HT-29 (cell line): ENCODE data around the gene GAREM1. TPM values are rescaled to one million over a fixed set of nuclear protein-coding genes. Genes with fewer than 3 reads are reported as not detected.
"Not testable (repeated sequence)": the region's sequence is repeated elsewhere in the genome, so short reads cannot be mapped to it uniquely, and the experiment has no call there.

Experiments used
- DNase-seq: peaks from one replicate; pipeline ENCODE4 v3.0.0-alpha.2; 2015; ENCODE audit warnings: low spot score
- small RNA-seq: library from RNA; depleted of rRNA; stranded (forward); fragments of <200 nt; gene quantifications from one replicate; pipeline ENCODE3, GENCODE V24; 2014
- total RNA-seq: library from RNA; depleted of rRNA; stranded (reverse); fragments of >200 nt; shearing (Covaris generic); gene quantifications from 2 replicates; pipeline ENCODE4 v1.2.3, GENCODE V29; 2014

The GAREM1 gene
- total RNA-seq, 1 experiment from 2014 or later, result 5.0 TPM

DNA sequence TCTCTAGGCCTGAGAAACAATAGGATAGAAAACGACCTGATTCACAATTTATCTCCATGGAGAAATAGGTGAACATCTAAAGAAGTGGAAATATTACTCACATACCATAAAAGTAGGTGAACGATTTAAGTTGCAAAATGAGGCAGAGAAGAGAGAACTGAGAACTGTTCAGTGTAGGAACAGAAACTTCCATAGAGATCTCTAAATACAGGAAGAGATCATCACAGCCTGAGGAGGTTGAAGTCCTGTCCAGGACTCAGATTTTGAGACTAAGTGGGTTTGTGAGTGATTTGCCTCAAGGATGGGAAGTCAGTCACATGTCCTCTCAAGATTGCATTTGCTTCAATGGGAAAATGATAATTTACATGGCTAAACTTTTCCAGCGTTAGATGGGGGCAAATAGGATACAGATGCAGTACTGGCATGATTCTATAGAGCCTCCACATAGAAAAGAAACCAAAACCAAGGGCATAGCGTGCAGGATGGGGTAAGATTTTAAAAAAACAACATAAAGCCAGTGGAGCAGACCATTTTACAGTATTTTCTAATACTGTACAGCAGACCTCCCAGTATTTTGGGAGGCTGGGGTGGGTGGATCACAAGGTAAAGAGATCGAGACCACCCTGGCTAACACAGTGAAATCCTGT is 212.0 kb downstream of the GAREM1 start:
- no peak for DNase-seq

DNA sequence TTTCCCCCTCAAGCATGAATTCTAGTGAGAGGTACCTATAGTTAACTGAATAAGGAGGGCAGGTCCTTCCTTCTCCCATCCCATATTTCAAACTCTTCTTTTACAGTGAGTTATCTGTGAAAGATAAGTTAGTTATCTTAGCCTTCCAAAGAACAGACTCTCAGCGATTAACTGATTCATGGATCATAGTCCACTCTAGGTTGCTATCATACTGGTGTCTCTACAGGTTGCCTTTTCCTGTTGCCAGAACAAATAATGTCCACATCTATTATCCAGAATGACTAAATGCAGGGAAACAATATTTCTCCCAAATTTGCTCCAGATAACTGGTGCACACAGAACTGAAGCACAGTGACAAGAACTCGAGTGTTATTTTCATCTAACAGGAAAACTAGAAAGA is 212.5 kb downstream of the GAREM1 start:
- no peak for DNase-seq

GRCh38 chr18:32257084-32257785 is 213.4 kb downstream of the GAREM1 start:
- no peak for DNase-seq

GRCh38 chr18:32255570-32255969 is 215.1 kb downstream of the GAREM1 start:
- DNase-seq, result no peak

DNA sequence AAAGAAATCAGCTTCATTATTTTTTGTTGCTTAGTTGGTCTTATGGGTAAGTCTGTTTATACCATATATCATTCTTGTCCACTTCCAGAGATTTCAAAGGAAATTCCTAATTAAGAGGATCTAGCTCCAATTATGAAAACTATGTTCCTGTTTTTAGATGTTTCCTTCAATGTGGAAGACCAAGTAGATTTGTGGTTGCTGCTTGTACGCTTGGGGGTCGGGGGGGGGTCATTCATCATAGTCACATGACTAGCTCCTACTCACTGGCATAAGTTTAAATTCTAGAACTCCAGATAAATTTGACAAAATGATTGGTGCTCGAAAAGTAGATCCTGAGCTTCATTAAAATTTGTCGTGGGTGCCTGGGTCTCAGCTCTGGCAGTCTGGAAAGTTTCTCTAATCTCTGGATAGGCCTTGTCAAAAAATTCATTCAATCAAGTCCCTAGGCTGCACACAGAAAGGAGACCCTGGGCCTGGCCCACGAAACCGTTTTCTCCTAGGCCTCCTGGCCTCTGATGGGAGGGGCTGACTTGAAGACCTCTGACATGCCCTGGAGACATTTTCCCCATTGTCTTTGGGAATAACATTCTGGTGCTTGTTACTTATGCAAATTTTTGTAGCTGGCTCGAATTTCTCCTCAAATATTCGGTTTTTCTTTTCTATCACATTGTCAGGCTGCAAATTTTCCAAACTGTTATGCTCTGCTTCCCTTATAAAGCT is 218.4 kb downstream of the GAREM1 start:
- DNase-seq, result no peak

DNA sequence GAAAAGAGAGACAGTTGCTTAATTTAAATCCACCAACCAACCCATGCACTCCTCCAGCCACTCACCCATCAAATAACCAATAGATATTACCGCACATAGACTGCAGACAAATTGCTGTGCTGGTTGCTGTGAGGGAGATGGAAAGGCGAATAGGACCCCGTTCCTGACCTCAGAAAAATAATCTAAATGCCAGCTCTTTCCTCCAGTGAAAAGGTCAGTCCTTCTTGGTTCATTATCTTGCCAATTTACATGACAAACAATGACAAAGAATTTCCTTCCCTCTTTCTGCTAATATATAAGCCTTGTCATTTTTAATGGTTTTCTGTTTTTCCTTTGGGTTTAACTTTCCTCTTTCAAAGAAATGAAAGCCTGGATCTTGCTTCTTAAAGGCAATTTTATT is 219.2 kb downstream of the GAREM1 start:
- no peak for DNase-seq

DNA sequence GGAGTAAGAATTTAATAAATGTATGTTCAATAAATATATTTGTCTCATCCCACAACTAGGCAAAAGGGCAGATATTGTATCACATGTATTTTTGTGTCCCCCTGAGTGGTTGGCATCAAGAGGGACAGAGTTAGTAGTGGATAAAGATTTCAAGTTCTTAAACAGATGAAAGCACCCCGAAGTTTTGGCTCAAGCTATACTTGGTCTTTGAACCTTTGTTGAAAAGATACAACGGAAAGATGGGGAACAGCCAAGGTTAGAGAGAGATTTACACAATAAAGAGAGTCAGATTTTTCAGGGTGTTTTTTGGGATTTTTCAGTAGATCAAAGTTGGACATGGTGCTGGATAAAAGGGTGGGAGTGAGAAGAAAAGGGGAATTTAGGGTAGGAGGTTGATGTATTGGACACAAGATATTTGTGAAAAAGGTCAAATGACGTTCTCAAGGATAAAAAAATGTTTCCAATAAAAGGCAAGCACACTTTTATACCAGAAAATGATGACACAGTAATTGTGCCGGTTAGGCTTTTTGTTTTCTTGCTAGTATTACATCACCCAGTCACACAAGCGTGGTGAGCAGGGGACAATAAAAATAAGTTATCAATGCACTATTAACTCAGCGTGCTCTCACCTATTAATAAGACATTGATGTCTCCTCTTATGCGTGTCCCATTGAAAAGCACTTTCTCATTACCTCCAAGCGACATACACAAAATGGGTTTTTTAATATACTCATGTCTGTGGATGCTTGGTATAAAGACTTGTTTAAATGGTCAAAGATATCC is 221.3 kb downstream of the GAREM1 start:
- DNase-seq, result no peak

DNA sequence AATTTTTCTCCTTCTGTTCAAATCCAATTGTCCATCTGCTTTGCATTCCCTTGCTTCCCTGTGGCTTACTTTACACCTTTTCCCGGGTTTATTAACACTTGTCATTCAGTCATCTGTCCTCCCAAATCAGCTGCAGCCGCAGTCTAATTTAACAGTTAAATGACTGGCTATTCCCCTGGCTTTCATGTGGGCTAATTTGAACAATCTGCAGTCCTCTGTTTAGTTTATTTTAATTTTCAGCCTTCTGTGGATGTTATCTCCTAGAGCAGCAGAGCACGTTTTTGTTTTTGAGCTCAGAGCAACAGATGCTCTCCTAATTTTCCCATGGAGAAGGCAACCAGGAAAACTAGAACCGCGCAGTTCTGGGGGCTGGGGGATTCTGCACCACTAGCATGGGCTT is 225.8 kb downstream of the GAREM1 start:
- no peak for DNase-seq

DNA sequence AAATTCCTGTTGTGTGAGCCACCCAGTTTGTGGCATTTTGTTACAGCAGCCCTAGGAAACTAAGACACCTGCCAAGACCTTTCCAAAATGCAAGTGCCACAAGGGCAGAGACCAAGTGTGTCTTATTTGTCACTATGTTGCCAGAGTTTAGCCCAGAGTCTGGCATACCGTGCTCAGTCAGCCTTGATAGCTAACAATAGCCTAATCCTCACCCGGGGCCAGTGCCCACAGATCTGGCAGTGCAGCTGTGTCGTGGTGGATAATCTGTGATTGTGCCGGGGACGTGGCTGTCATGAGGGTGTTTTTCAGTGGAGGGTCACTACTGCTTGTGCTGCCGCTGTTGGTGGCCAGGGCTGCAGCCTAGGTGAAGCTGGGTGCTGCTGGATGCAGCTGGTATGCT is 227.3 kb downstream of the GAREM1 start:
- no peak for DNase-seq

DNA sequence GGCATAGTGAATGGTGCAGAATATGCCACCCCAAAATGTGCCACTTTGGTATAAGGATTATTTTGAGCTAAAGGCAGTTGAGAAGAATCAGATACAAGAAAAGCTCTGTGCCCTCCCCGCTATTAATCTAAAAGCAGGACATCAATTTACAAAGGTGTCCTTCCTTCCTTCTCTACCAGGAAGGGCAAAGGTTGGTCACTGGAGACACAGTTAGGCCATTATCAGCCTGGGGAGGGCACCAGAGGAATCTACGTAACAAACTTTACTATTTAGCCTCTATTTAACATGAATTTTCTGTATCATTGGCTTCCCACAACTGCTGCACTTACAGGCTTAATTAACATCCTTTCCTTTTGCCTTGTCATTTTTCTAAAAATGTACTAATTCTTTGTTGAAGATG is 228.3 kb downstream of the GAREM1 start:
- no peak for DNase-seq

DNA sequence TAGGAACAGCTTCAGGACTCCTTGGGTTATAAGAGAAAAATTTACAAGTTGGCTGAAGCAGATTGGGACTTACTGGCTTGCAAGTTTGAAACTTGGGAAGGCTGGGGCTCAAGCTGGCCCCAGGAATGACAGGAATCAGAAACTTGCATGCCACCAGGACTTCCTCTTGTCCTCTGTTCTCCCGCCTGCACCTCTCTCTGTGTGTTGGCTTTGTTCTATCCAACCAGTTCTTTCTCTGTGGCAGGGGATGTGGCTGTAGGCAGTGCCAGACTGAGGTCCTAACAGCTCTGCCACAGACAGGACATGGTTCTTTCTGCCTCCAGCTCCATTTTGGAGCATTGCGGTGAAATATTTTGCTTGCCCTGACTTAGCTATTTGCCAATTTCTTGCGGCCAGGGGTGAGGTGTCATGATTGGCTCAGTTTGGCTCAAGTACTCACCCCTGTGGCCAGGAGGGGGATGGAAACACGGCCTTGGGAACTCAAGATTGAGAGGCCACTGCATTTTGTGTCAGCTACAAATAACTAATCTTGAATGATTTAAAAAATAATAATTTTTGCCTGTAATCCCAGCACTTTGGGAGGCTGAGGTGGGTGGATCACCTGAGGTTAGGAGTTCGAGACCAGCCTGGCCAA is 231.9 kb downstream of the GAREM1 start:
- no peak for DNase-seq

- DNase-seq, result no peak
Observed at GRCh38 chr18:32237049-32237448, 233.6 kb downstream of the GAREM1 start.

DNA sequence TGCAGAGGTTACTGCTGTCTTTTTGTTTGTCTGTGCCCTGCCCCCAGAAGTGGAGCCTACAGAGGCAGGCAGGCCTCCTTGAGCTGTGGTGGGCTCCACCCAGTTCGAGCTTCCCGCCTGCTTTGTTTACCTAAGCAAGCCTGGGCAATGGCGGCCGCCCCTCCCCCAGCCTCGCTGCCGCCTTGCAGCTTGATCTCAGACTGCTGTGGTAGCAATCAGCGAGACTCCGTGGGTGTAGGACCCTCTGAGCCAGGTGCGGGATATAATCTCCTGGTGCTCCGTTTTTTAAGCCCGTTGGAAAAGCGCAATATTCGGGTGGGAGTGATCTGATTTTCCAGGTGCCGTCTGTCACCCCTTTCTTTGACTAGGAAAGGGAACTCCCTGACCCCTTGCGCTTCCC is 237.3 kb downstream of the GAREM1 start:
- not testable (repeated sequence) for DNase-seq

GRCh38 chr18:32219431-32220018 is 251.2 kb downstream of the GAREM1 start:
- DNase-seq, result no peak

DNA sequence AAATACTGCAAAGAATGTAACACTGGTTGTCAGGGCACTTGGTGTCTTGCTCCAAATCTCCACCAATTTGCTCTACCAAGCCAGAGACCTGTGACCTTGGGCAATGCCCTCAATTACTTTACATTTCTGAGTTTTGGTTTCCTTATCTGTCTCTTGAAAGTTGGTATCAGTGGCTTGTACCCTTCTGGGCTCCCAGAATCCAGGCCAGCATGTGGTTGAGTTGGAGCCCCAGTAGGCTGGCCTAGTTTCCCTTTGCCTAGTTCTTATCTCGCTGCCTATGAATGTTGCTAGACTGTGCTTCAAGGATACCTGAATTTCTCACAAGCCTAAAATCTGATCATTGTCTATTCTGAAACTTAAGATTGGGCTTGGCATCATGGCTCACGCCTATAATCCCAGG is 254.3 kb downstream of the GAREM1 start:
- no peak for DNase-seq

- no peak for DNase-seq
Observed at GRCh38 chr18:32213693-32214092, 257.0 kb downstream of the GAREM1 start.

Small RNA genes within 50 kb of the gene (small RNA-seq; reads per million reads assigned to genes)
- gene RF00019, result not detected
